GM18907 (cell line): ENCODE results near the gene GAREM2.
A peak's percentile ranks its signal among the peaks of the same experiment; 100 is the strongest.

Experiments used
- ATAC-seq: cut with Tn5 transposase; IDR thresholded peaks from one replicate; pipeline ENCODE4 v1.9.1; 2021; ENCODE audit warnings: mild to moderate bottlenecking, moderate library complexity; ENCODE audit not compliant: unreplicated experiment

GAREM2 gene

GRCh38 chr2:26169226-26169625 lies 3.7 kb upstream of the GAREM2 start:
- no peak for ATAC-seq

GRCh38 chr2:26169681-26170414 lies 3.0 kb upstream of the GAREM2 start:
- ATAC-seq = no peak

- ATAC-seq = no peak
These were observed 2.1 kb upstream of the GAREM2 start for GRCh38 chr2:26170795-26171194.

GRCh38 chr2:26172189-26172870 lies 558 bp upstream of the GAREM2 start:
- no peak for ATAC-seq

- no peak for ATAC-seq
These were observed 1.0 kb downstream of the GAREM2 start for GRCh38 chr2:26173776-26174482.

GRCh38 chr2:26174691-26175465 lies 2.0 kb downstream of the GAREM2 start:
- no peak for ATAC-seq

- ATAC-seq = no peak
These were observed 2.8 kb downstream of the GAREM2 start for GRCh38 chr2:26175466-26176278.

- no peak for ATAC-seq
These were observed 3.4 kb downstream of the GAREM2 start for GRCh38 chr2:26176279-26176615.

GRCh38 chr2:26177122-26177521 lies 4.2 kb downstream of the GAREM2 start:
- ATAC-seq = no peak

- no peak for ATAC-seq
These were observed 5.4 kb downstream of the GAREM2 start for GRCh38 chr2:26178246-26178645.

GRCh38 chr2:26178746-26179436 lies 6.0 kb downstream of the GAREM2 start:
- ATAC-seq = no peak

- no peak for ATAC-seq
These were observed 6.6 kb downstream of the GAREM2 start for GRCh38 chr2:26179446-26179913.

GRCh38 chr2:26182441-26182840 lies 9.6 kb downstream of the GAREM2 start:
- ATAC-seq = no peak

GRCh38 chr2:26182887-26183630 lies 10.2 kb downstream of the GAREM2 start:
- ATAC-seq = no peak

GRCh38 chr2:26184121-26184520 lies 11.2 kb downstream of the GAREM2 start:
- ATAC-seq = no peak

- peak; percentile 82 for ATAC-seq
These were observed 11.8 kb downstream of the GAREM2 start for GRCh38 chr2:26184555-26185303.

- ATAC-seq = no peak
These were observed 12.5 kb downstream of the GAREM2 start for GRCh38 chr2:26185304-26185928.
